Stomach smooth muscle (tissue), 2 donors: ENCODE measurements around the gene B4GALNT3.

Experiments
- H3K27ac ChIP-seq: one replicate; pipeline ENCODE4 v1.7.0; 2013; ENCODE audit warnings: mild to moderate bottlenecking, low read length, inconsistent platforms
- H3K27me3 ChIP-seq, 2 donors: one replicate each; pipeline ENCODE4 v1.7.0; 2013; ENCODE audit warnings: low read length in 2 of 2; ENCODE audit not compliant: insufficient read depth in 2 of 2, control insufficient read depth in 1 of 2
- H3K36me3 ChIP-seq, 2 donors: one replicate each; pipeline ENCODE4 v1.7.0; 2013; ENCODE audit warnings: low read length in 2 of 2; ENCODE audit not compliant: control insufficient read depth in 2 of 2, insufficient read depth in 2 of 2
- H3K4me1 ChIP-seq: one replicate; pipeline ENCODE4 v1.7.0; 2013; ENCODE audit warnings: low read length; ENCODE audit not compliant: control insufficient read depth, insufficient read depth
- H3K4me3 ChIP-seq, 2 donors: one replicate each; pipeline ENCODE4 v1.7.0; 2013; ENCODE audit warnings: low read length in 2 of 2
- H3K9ac ChIP-seq, 2 donors: one replicate each; pipeline ENCODE4 v1.7.0; 2013; ENCODE audit warnings: low read length in 2 of 2, mild to moderate bottlenecking in 1 of 2
- H3K9me3 ChIP-seq, 2 donors: one replicate each; pipeline ENCODE4 v1.7.0; 2013; ENCODE audit warnings: low read length in 2 of 2; ENCODE audit not compliant: control insufficient read depth in 2 of 2
- donor health status: healthy.
- donor health status: Pancreatic carcinoma.

B4GALNT3 gene

GRCh38 chr12:467591-467990, 7.9 kb downstream of the B4GALNT3 start:
- H3K36me3 ChIP-seq, result no peaks in the 10 kb centered on the region
- no peak overlapping the region for H3K27ac ChIP-seq
- no peaks in the 10 kb centered on the region for H3K9me3 ChIP-seq
- no peak overlapping the region for H3K4me3 ChIP-seq
- no peaks in the 10 kb centered on the region for H3K4me1 ChIP-seq
- no peak overlapping the region for H3K9ac ChIP-seq
- peaks cover 0 to 8% of the 10 kb centered on the region in 2 donors for H3K27me3 ChIP-seq

GRCh38 chr12:468671-469389, 9.1 kb downstream of the B4GALNT3 start:
- no peak overlapping the region for H3K27ac ChIP-seq
- H3K4me1 ChIP-seq, result no peaks in the 10 kb centered on the region

GRCh38 chr12:470133-470532, 10.4 kb downstream of the B4GALNT3 start:
- Histone ChIP-seq H3K4me3 (no peak overlapping the region), H3K27me3 (peaks cover 5% of the 10 kb centered on the region in 2 donors), H3K36me3 (no peaks in the 10 kb centered on the region), H3K9me3 (no peaks in the 10 kb centered on the region), H3K9ac (no peak overlapping the region), H3K27ac (no peak overlapping the region), H3K4me1 (no peaks in the 10 kb centered on the region)

More at GRCh38 chr12:468671-469389, 9.1 kb downstream of the B4GALNT3 start:
- Histone ChIP-seq H3K4me3 (no peak overlapping the region), H3K27me3 (peaks cover 2 to 4% of the 10 kb centered on the region in 2 donors), H3K36me3 (no peaks in the 10 kb centered on the region), H3K9me3 (no peaks in the 10 kb centered on the region), H3K9ac (no peak overlapping the region)

GRCh38 chr12:473198-473597, 13.5 kb downstream of the B4GALNT3 start:
- Histone ChIP-seq H3K27me3 (peaks cover 8 to 9% of the 10 kb centered on the region in 2 donors), H3K9ac (no peak overlapping the region), H3K4me1 (no peaks in the 10 kb centered on the region), H3K27ac (no peak overlapping the region), H3K4me3 (no peak overlapping the region), H3K36me3 (no peaks in the 10 kb centered on the region), H3K9me3 (no peaks in the 10 kb centered on the region)

GRCh38 chr12:473863-474577, 14.3 kb downstream of the B4GALNT3 start:
- H3K27me3 ChIP-seq, result peaks cover 8 to 9% of the 10 kb centered on the region in 2 donors
- H3K9ac ChIP-seq, result no peak overlapping the region
- no peaks in the 10 kb centered on the region for H3K4me1 ChIP-seq
- no peak overlapping the region for H3K27ac ChIP-seq
- no peaks in the 10 kb centered on the region for H3K9me3 ChIP-seq
- no peak overlapping the region for H3K4me3 ChIP-seq
- no peaks in the 10 kb centered on the region for H3K36me3 ChIP-seq

- Histone ChIP-seq H3K9me3 (no peaks in the 10 kb centered on the region), H3K27me3 (peaks cover 8% of the 10 kb centered on the region in 2 donors), H3K4me3 (no peak overlapping the region), H3K36me3 (no peaks in the 10 kb centered on the region), H3K4me1 (no peaks in the 10 kb centered on the region), H3K9ac (no peak overlapping the region), H3K27ac (no peak overlapping the region)
Observed at GRCh38 chr12:475286-475685, 15.5 kb downstream of the B4GALNT3 start.

GRCh38 chr12:479161-479560, 19.4 kb downstream of the B4GALNT3 start:
- Histone ChIP-seq H3K4me3 (no peak overlapping the region), H3K27ac (no peak overlapping the region)

GRCh38 chr12:480831-481816, 21.4 kb downstream of the B4GALNT3 start:
- no peak overlapping the region for H3K9ac ChIP-seq
- no peak overlapping the region for H3K27ac ChIP-seq
- H3K4me1 ChIP-seq, result peaks cover 15% of the 10 kb centered on the region
- no peak overlapping the region for H3K4me3 ChIP-seq
- no peaks in the 10 kb centered on the region for H3K36me3 ChIP-seq
- H3K27me3 ChIP-seq, result peaks cover 0 to 2% of the 10 kb centered on the region in 2 donors
- H3K9me3 ChIP-seq, result no peaks in the 10 kb centered on the region

More at GRCh38 chr12:479161-479560, 19.4 kb downstream of the B4GALNT3 start:
- H3K9ac ChIP-seq, result no peak overlapping the region
- no peaks in the 10 kb centered on the region for H3K9me3 ChIP-seq
- peaks cover 5 to 6% of the 10 kb centered on the region in 2 donors for H3K27me3 ChIP-seq
- peaks cover 15% of the 10 kb centered on the region for H3K4me1 ChIP-seq
- H3K36me3 ChIP-seq, result no peaks in the 10 kb centered on the region

- Histone ChIP-seq H3K4me1 (peaks cover 15% of the 10 kb centered on the region), H3K27ac (no peak overlapping the region), H3K36me3 (no peaks in the 10 kb centered on the region), H3K9ac (no peak overlapping the region), H3K4me3 (no peak overlapping the region), H3K27me3 (peaks cover 0 to 2% of the 10 kb centered on the region in 2 donors), H3K9me3 (no peaks in the 10 kb centered on the region)
Observed at GRCh38 chr12:482061-482460, 22.3 kb downstream of the B4GALNT3 start.

GRCh38 chr12:484096-484495, 24.4 kb downstream of the B4GALNT3 start:
- Histone ChIP-seq H3K27me3 (peaks cover 0 to 2% of the 10 kb centered on the region in 2 donors), H3K4me1 (peaks cover 15% of the 10 kb centered on the region), H3K27ac (no peak overlapping the region), H3K9me3 (no peaks in the 10 kb centered on the region), H3K4me3 (no peak overlapping the region), H3K9ac (no peak overlapping the region), H3K36me3 (no peaks in the 10 kb centered on the region)
